ENCODE results near the gene XIRP1.

XIRP1 gene

DNA sequence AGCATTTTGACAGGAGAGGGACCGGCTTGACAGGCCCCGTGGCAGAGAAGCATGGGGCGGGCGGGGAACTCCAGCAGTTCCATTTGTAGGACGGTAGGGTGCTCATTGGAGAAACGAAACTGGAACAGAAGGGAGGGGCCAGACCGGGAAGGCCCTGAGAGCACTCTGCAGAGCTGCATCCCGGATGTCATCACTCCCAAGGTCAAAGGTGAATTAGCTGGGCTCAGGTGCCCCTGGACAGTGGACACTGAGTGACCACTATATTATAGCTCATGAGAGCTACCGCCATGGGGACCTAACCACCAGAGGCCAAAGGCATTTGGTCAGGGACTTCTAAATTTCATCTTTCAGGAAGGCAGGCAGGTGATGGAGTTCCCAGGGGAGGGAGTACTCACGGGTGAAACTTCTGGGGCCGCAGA lies 46.3 kb downstream of the XIRP1 start:
- no peaks in the 10 kb centered on the region for H3K9me3 ChIP-seq
- peaks cover 51% of the 10 kb centered on the region for H3K4me1 ChIP-seq
- TF ChIP-seq, protein P1, sequence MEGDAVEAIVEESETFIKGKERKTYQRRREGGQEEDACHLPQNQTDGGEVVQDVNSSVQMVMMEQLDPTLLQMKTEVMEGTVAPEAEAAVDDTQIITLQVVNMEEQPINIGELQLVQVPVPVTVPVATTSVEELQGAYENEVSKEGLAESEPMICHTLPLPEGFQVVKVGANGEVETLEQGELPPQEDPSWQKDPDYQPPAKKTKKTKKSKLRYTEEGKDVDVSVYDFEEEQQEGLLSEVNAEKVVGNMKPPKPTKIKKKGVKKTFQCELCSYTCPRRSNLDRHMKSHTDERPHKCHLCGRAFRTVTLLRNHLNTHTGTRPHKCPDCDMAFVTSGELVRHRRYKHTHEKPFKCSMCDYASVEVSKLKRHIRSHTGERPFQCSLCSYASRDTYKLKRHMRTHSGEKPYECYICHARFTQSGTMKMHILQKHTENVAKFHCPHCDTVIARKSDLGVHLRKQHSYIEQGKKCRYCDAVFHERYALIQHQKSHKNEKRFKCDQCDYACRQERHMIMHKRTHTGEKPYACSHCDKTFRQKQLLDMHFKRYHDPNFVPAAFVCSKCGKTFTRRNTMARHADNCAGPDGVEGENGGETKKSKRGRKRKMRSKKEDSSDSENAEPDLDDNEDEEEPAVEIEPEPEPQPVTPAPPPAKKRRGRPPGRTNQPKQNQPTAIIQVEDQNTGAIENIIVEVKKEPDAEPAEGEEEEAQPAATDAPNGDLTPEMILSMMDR (IDR thresholded peaks at IDR 0.05; ENCODE audit: low read depth, low read length), result no peak
- peaks cover 14% of the 10 kb centered on the region for H3K36me3 ChIP-seq
- no peak overlapping the region for H3K4me3 ChIP-seq (ENCODE audit: low read depth, low read length)
- H3K27me3 ChIP-seq, result no peaks in the 10 kb centered on the region
- no peak for DNase-seq

DNA sequence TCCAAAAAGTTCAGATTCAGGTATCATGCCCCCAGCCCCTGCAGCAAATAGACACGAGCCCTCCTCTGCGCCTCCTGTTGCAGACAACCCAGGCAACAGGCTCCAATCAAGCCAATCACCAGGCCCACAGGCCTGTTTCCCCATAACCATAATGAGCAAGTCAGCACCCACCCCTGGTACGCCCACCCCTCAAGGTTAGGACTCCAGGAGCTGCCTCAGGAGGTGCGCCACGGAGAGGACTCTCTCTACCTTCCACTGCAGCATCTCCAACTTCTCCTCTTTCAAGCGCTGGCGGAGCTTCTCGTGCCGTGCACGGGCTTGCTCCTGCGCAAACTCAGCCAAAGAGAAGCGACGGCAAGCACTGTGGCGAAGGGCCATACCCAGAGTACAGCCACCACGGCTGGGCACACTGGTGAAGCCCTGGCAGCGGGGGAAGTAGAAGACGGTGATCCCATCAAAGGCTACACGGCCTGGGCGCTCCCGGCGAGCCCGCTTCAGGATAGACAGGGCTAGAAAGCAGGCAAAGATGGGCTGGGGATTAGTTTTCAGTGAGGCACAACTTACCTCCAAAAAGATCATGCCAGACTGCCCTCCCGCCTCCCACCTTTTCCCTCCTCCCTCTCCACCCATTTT lies 47.5 kb downstream of the XIRP1 start:
- peaks cover 47% of the 10 kb centered on the region for H3K4me1 ChIP-seq
- H3K27me3 ChIP-seq, result no peaks in the 10 kb centered on the region
- no peaks in the 10 kb centered on the region for H3K9me3 ChIP-seq
- no peak overlapping the region for H3K4me3 ChIP-seq (ENCODE audit: low read depth, low read length)
- H3K36me3 ChIP-seq, result peaks cover 14% of the 10 kb centered on the region
- DNase-seq, result no peak
- TF ChIP-seq, protein P1 (IDR thresholded peaks at IDR 0.05; ENCODE audit: low read depth, low read length), result no peak

DNA sequence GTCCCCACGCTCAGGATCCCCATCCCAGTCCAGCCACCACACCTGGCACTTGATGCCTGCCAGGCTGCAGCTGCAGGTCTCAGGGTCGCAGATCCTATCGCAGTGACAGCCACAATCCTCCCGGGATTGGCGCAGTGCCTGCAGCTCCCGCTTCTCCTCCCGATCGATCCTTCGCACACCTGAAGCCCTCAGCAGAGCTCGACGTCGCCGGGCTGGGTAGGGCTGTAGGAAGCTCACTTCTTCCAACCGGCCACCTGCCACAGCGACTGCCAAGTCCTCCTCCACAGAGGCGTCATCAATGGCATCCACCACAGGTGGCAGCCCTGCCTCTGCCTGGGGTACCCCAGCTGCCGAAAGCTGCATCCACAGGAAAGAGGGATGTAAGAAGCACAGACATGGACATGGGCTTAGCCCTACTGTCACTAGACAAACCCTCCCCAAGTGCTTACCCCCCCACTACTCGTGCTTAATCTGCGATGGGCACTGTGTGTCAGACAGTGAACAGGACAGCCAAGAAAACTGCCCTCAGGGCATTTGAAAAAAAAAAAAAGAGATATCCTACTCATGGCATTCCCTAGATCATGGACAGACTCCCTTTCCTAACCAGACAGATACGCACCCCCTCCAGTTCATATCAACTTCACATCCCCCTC lies 48.2 kb downstream of the XIRP1 start:
- DNase-seq, result peak; percentile 46
- Histone ChIP-seq H3K4me3 (ENCODE audit: low read depth, low read length) (no peak overlapping the region), H3K27me3 (no peaks in the 10 kb centered on the region), H3K4me1 (peaks cover 43% of the 10 kb centered on the region), H3K36me3 (peaks cover 14% of the 10 kb centered on the region), H3K9me3 (no peaks in the 10 kb centered on the region)
- TF ChIP-seq, protein P1 (IDR thresholded peaks at IDR 0.05; ENCODE audit: low read depth, low read length), result no peak

DNA sequence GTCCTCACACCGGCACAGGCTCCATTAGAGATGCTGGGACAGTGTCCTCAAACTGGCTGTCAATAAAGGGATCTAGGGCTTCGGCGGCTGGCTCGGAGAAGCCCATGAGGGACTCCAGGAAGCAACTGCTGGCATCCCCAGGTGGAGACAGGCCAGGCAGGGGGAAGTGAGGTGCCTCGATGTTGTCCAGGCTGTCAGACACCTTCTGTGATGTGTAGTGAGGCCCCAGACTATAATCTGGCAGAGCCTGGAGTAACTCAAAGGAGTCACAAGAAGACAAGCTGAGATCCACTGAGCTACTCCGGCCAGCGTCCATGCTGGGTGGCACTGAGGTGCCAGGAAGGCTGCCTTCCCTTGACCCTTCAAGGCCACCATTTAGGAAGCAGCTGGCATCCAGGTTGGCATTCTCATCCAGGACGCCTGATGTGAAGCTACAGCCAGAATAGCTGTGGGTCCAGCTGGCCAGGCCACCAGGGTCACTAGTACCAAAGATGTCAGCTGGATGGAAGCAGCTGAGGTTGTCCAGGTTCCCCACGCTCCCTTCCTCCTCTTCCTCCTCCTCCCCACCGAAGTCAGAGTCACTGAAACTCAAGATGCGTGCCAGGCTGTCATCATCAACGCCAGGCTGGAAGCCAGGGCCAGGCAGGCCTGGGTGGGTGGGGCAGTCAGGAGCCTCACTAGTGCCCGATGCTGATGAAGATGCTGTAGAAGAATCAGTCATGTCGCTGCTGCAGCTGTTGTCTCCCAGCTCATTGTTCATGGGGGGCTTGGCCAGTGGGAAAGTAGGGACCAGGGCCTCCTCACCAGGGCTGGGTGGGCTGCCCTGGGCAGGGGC lies 49.1 kb downstream of the XIRP1 start:
- H3K27me3 ChIP-seq, result no peaks in the 10 kb centered on the region
- TF ChIP-seq, protein P1 (IDR thresholded peaks at IDR 0.05; ENCODE audit: low read depth, low read length), result no peak
- H3K9me3 ChIP-seq, result no peaks in the 10 kb centered on the region
- no peak overlapping the region for H3K4me3 ChIP-seq (ENCODE audit: low read depth, low read length)
- H3K36me3 ChIP-seq, result peaks cover 14% of the 10 kb centered on the region
- H3K4me1 ChIP-seq, result peaks cover 36% of the 10 kb centered on the region
- DNase-seq, result no peak

DNA sequence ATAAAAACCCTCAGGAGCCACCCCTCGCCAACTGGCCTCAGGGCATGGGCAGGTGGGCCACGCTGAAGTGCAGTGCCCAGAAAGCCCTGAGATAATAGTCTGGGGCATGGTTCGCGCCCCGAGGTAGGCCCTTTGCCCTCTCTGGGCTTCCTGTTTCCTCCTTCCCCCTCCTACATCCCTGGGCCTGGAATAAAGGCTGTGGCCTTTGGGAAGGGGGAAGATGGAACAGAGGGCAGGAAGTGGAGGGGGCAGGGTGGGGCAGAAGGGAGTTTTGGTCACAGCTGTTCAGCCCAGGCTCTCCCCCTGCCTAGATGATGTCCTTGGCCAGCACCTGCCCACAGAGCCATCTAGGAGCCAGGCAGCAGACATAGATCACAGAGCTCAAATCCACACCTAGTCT lies 50.3 kb downstream of the XIRP1 start:
- TF ChIP-seq, protein P1 (IDR thresholded peaks at IDR 0.05; ENCODE audit: low read depth, low read length), result no peak
- Histone ChIP-seq H3K9me3 (no peaks in the 10 kb centered on the region), H3K4me1 (peaks cover 25% of the 10 kb centered on the region), H3K36me3 (peaks cover 14% of the 10 kb centered on the region), H3K27me3 (no peaks in the 10 kb centered on the region), H3K4me3 (ENCODE audit: low read depth, low read length) (no peak overlapping the region)
- no peak for DNase-seq

Measured in BE2C (cell line).